OCI-M2 (cell line): ENCODE measurements around the gene C1QTNF2.
"Not testable (repeated sequence)": the region's sequence is repeated elsewhere in the genome, so short reads cannot be mapped to it uniquely, and the experiment has no call there.

Experiments used
- DNase-seq: peaks from one replicate; lab custom pipeline; 2025; ENCODE audit not compliant: unreplicated experiment; lab: John Stamatoyannopoulos, UW

Gene C1QTNF2

DNA sequence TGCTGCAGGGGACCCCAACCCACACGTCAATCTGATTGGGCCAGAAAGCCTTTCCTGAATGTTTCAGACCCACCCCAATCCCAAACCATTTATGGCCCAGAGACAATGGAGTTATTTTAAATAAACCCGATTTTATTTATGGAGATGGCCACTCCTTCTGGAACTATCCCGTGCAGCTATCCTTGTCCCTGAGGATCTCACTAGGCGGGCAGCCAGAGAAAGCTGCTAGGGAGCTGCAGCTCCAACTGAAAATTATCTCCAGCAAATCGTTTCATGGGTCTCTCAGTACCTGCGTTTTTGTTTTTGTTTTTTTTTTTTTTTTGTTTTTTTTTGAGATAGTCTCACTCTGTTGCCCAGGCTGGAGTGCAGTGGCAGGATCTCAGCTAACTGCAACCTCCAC lies 23.0 kb downstream of the C1QTNF2 start:
- no peak for DNase-seq

GRCh38 chr5:160342413-160342941 lies 27.9 kb downstream of the C1QTNF2 start:
- DNase-seq: no peak

GRCh38 chr5:160341309-160341870 lies 29.0 kb downstream of the C1QTNF2 start:
- no peak for DNase-seq

- not testable (repeated sequence) for DNase-seq
Observed at GRCh38 chr5:160340513-160340912, 29.9 kb downstream of the C1QTNF2 start.

- no peak for DNase-seq
Observed at GRCh38 chr5:160339406-160340130, 30.9 kb downstream of the C1QTNF2 start.

GRCh38 chr5:160334716-160335115 lies 35.7 kb downstream of the C1QTNF2 start:
- not testable (repeated sequence) for DNase-seq

DNA sequence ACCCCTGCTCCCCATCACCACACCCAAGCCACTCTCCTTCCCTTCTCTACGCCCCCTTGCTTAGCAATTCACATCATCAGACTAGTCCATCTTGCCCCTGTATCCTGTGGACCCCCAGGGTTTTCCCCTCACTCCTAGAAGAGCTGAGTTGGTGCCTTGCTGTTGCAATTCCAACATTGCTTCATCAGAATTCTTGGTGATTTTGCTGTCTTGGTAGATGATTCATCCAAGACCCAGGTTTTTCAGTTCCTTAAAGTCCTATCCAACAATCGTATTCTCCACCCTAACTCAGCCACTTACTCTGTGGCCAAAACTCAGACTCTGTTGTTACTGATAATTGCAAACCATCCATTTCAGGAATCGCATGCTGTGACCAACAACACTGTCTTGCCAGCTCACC lies 36.7 kb downstream of the C1QTNF2 start:
- DNase-seq: no peak

DNA sequence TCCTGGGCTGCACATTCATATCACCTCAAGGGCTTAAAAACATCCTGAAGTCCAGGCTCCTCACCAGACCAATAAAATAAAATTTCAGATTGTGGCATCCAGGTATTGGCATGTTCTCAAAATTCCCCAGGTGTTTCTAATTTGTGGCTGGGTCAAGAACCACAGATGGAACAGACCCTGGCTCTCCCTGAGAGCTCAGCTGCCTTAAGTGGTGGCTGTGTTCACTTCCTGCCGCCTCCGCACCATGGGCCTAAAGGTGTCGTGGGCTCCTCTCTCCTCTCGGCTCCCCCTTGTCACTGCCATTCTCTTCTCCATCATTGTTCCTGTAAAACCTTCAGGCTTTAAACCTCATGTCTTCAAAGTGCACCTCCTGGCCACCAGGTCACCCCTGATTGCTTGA lies 40.2 kb downstream of the C1QTNF2 start:
- DNase-seq: no peak

GRCh38 chr5:160327818-160328217 lies 42.6 kb downstream of the C1QTNF2 start:
- no peak for DNase-seq

DNA sequence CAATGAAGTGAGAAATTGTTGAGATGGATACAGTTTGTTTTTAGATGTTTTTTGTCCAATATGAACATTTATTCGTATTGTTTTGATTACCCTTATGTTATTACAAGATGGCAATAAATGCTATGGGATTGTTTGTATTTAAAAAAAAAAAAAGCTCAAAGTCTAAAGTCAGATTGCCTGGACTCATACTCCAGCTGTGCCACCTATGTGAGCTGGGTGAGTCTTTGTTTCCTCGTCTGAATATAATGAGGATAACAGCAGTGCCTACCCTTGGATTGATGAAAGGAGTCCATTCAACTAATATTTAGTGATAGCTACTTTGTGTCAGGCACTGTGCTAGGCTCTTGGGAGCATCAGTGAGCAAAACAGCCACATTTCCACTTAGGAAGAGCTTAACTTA lies 43.4 kb downstream of the C1QTNF2 start:
- no peak for DNase-seq

- no peak for DNase-seq
Observed at GRCh38 chr5:160325716-160326115, 44.7 kb downstream of the C1QTNF2 start.

DNA sequence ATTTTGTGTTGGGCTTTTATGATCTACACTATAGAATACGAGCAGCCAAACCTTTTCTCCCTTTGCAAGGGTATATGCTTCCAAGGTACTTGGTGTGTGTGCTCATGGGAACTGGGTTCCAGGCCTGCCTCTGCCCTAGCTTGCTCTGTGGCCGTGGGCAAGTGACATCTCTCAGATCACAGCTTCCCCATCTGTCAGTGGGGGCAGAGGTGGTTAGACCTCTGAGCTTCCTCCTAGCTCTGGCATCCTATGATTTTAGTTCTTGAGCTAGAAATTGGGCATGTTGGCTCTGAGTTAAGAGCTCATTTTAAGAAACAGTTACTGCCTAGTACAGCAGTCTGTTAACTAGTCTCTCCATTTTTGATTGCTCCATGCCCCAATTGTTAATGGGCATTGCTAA lies 45.5 kb downstream of the C1QTNF2 start:
- no peak for DNase-seq

GRCh38 chr5:160318409-160318808 lies 52.0 kb downstream of the C1QTNF2 start:
- DNase-seq: no peak

DNA sequence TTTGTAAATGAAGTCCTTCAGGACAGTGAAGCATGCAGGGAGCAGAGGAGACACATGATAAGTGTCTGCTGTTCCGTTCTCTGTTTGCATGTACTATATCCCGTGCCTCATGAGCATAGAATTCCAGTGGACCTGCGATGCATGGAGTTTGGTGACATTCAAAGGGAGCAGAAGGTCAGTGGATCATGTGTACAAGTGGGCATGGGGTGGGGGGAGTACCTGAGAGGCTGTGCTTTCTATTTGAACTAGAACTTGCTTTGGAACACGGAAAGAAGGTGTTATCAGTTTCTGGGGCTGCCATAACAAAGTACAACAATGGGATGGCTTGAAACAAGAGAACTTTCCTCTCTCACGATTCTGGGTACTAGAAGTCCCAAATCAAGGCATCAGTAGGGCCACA lies 53.0 kb downstream of the C1QTNF2 start:
- no peak for DNase-seq

- DNase-seq: no peak
Observed at GRCh38 chr5:160315968-160316367, 54.5 kb downstream of the C1QTNF2 start.

DNA sequence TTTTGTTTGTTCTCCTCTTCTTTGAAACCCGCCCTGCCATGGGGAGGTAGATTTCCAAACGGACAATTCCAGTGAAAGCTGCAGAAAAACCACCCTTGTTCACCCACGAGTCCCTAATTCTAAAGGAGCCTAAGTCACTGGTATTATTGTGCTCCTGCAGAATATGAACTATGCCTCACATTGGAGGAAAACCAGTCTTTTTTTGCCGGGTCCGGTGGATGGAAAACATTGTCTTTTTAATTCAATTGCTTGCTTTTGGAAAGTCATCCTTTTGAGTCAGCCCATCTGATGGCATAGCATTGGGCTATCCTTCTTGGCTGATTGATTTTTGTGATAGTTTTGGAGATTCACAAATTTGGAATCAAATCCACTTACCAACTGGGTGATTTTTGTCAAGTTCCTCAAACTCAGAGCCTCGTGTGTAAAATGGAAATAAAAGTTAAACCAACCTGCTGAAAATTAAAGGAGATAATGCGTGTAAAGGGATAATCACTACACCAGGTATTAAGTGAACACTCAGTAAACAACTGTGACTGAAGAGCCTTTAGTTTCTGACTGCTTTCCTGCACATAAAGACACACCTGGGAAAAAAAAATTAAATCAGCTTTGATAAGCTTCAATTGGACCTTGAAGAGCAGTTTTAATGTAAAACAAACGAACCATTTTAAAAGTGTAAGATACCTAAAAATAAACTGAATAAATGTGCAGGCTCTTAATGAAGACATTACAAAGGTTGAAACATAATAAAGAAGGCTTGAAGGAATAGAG lies 57.3 kb downstream of the C1QTNF2 start:
- no peak for DNase-seq

DNA sequence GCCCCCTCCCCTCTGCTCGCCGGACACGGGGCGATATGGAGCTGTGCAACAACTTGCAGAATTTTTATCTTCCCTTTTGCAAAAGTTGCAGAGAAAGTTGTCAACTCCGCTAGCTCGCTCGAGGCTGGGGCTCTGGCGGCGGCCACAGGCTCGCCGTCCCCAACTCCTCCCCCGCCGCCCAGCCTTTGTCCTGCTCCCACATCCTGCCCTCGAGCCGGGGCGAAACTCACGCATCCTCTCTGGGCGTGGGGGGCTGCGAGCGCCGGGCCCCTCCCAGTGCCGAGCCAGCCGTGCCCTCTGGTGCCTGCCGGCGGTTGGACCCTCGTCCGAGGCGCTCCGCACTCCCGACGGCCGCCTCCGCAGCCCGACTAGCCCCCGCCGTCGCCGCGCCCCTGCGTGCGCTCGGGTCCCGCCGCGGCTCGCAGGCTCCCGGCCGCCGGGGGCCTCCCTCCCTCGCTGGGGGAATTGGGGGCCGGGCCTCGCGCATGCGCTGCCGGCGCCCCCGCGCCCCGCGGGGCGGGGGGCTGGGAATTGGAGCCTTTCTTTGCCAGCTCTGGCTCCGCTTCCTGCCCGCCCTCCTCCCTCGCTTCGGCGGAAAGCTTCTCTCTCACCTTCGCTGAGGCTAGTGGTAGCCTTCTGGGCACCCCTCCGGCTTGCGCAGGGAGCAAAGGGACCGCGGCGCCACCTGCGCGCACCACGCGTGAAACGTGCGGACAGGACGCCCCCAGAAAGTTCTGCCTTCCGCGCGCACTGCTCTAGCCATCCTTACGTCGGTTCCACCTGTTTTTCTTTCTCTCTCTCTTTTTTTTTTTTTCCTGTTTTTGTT lies 58.1 kb downstream of the C1QTNF2 start, which contains the start of gene CCNJL:
CCNJL (minus strand) TSS at position 431 of the 826 bp plus-strand sequence. CDS start 641 bp downstream, outside the sequence.
- peak; percentile 3 for DNase-seq

GRCh38 chr5:160311491-160312133 lies 58.8 kb downstream of the C1QTNF2 start:
- DNase-seq: no peak

DNA sequence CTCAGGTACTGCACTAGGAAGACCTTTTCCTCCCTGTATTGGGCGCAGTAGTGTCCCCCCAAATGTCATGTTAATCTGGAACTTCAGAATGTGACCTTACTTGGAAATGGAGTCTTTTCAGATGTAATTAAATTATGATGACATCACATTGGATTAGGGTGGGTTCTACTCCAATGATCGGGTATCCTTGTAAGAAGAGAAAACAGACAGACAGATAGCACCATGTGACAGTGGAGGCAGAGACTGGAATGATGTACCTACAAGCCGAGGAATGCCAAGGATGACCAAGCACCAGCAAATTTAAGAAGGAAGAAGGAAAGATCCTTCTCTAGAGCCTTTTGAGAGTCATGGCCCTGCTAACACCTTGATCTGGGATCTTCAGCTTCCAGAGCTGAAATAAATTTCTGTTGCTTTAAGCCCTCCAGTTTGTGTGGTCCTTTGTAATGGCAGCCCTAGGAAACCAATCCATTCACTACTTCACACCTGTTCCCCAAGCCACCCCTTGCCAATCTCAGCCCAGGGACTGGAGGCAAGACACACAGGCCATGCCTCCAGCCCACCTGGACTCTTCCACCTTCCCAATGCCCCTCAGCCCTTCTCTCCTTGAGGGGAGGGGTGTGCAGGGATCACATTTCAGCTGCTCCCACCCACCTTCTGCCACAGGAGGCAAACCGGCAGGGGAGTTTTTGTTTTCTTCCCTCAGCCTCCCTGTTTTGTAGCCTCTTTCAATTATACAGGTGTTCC lies 59.7 kb downstream of the C1QTNF2 start:
- DNase-seq: no peak

GRCh38 chr5:160310140-160310539 lies 60.3 kb downstream of the C1QTNF2 start:
- DNase-seq: no peak
